Measurements from ENCODE around the gene PSMB10. TPM values are rescaled to one million over a fixed set of nuclear protein-coding genes. Genes with fewer than 3 reads are reported as not detected.

PSMB10 gene
- total RNA-seq (10 to 100 TPM; 42.0 to 71.9 (median 61.0) TPM), polyA plus RNA-seq (100 to 1,000 TPM in 2 of 3 donors, 10 to 100 TPM in 1; 12.6 to 315 (median 305) TPM)
- long read RNA-seq, donor 1, transcript PSMB10-201 (8 exons, 1,218 nt) = minor isoform, 5 of 33 reads
- long read RNA-seq, donor 1, transcript PSMB10-203 (4 exons, 591 nt) = major isoform, 16 of 33 reads
- long read RNA-seq, donor 1, partial matches to known transcripts = 12 of 33 reads
- long read RNA-seq, donor 1, other reads (novel, unspliced or antisense) = 0 of 33 reads
- long read RNA-seq, donor 2, transcript PSMB10-203 (4 exons, 591 nt) = major isoform, 12 of 24 reads
- long read RNA-seq, donor 2, transcript PSMB10-201 (8 exons, 1,218 nt) = minor isoform, 6 of 24 reads
- long read RNA-seq, donor 2, partial matches to known transcripts = 6 of 24 reads
- long read RNA-seq, donor 2, other reads (novel, unspliced or antisense) = 0 of 24 reads
- long read RNA-seq, donor 3, transcript PSMB10-203 (4 exons, 591 nt) = major isoform, 17 of 28 reads
- long read RNA-seq, donor 3, partial matches to known transcripts = 9 of 28 reads
- long read RNA-seq, donor 3, other reads (novel, unspliced or antisense) = 0 of 28 reads
- long read RNA-seq, donor 4, transcript PSMB10-201 (8 exons, 1,218 nt) = major isoform, 21 of 31 reads
- long read RNA-seq, donor 4, transcript PSMB10-203 (4 exons, 591 nt) = minor isoform, 7 of 31 reads
- long read RNA-seq, donor 4, partial matches to known transcripts = 2 of 31 reads
- long read RNA-seq, donor 4, other reads (novel, unspliced or antisense) = 1 of 31 reads
- long read RNA-seq, donor 5, transcript PSMB10-203 (4 exons, 591 nt) = minor isoform, 9 of 64 reads
- long read RNA-seq, donor 5, transcript PSMB10-201 (8 exons, 1,218 nt) = major isoform, 46 of 64 reads
- long read RNA-seq, donor 5, partial matches to known transcripts = 7 of 64 reads
- long read RNA-seq, donor 5, other reads (novel, unspliced or antisense) = 2 of 64 reads
- long read RNA-seq, donor 6, transcript PSMB10-203 (4 exons, 591 nt) = minor isoform, 14 of 55 reads
- long read RNA-seq, donor 6, transcript PSMB10-201 (8 exons, 1,218 nt) = major isoform, 35 of 55 reads
- long read RNA-seq, donor 6, partial matches to known transcripts = 5 of 55 reads
- long read RNA-seq, donor 6, other reads (novel, unspliced or antisense) = 1 of 55 reads
- long read RNA-seq, donor 7, transcript PSMB10-203 (4 exons, 591 nt) = major isoform, 9 of 11 reads
- long read RNA-seq, donor 7, partial matches to known transcripts = 0 of 11 reads
- long read RNA-seq, donor 7, other reads (novel, unspliced or antisense) = 0 of 11 reads
- long read RNA-seq, donor 8, transcript PSMB10-201 (8 exons, 1,218 nt) = major isoform, 12 of 23 reads
- long read RNA-seq, donor 8, transcript PSMB10-203 (4 exons, 591 nt) = minor isoform, 11 of 23 reads
- long read RNA-seq, donor 8, partial matches to known transcripts = 0 of 23 reads
- long read RNA-seq, donor 8, other reads (novel, unspliced or antisense) = 0 of 23 reads
- long read RNA-seq, donor 9, transcript PSMB10-203 (4 exons, 591 nt) = major isoform, 9 of 25 reads
- long read RNA-seq, donor 9, transcript PSMB10-201 (8 exons, 1,218 nt) = major isoform, 9 of 25 reads
- long read RNA-seq, donor 9, partial matches to known transcripts = 7 of 25 reads
- long read RNA-seq, donor 9, other reads (novel, unspliced or antisense) = 0 of 25 reads
- long read RNA-seq, donor 10, transcript PSMB10-201 (8 exons, 1,218 nt) = major isoform, 5 of 6 reads
- long read RNA-seq, donor 10, partial matches to known transcripts = 0 of 6 reads
- long read RNA-seq, donor 10, other reads (novel, unspliced or antisense) = 0 of 6 reads

GRCh38 chr16:67936124-67936879, at the start of gene PSMB10:
Gene PSMB10, minus strand, starts transcription at chr16:67936850. Its CDS starts 101 bp downstream, at chr16:67936749.
- H3K36me3 ChIP-seq (replicated peaks in 1 of 2) = peaks cover 0 to 18% of the 10 kb centered on the region in 2 donors
- intact Hi-C loops (cut with DNase I) = no loop called here
- no peaks in the 10 kb centered on the region for H3K27me3 ChIP-seq
- peak within 1 kb of the TSS; percentile 82 to 98 (median 90) for H3K27ac ChIP-seq
- TF ChIP-seq POLR2A (IDR thresholded peaks at IDR 0.05) = peak in 1 of 2 donors; percentile 63
- TF ChIP-seq, protein P1, sequence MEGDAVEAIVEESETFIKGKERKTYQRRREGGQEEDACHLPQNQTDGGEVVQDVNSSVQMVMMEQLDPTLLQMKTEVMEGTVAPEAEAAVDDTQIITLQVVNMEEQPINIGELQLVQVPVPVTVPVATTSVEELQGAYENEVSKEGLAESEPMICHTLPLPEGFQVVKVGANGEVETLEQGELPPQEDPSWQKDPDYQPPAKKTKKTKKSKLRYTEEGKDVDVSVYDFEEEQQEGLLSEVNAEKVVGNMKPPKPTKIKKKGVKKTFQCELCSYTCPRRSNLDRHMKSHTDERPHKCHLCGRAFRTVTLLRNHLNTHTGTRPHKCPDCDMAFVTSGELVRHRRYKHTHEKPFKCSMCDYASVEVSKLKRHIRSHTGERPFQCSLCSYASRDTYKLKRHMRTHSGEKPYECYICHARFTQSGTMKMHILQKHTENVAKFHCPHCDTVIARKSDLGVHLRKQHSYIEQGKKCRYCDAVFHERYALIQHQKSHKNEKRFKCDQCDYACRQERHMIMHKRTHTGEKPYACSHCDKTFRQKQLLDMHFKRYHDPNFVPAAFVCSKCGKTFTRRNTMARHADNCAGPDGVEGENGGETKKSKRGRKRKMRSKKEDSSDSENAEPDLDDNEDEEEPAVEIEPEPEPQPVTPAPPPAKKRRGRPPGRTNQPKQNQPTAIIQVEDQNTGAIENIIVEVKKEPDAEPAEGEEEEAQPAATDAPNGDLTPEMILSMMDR (IDR thresholded peaks at IDR 0.05) = no peak
- DNase-seq = peak; percentile 58 to 79 (median 64)
- peaks cover 8 to 19% of the 10 kb centered on the region in 2 donors for H3K4me1 ChIP-seq (replicated peaks in 1 of 2)
- WGBS, 4 donors = 0 to 1% (median 0%) methylated on average over 23 to 54 of the region's 54 CpGs
- no peaks in the 10 kb centered on the region for H3K9me3 ChIP-seq (replicated peaks in 1 of 3)
- H3K4me3 ChIP-seq = peak within 1 kb of the TSS; percentile 78 to 99 (median 92)

GRCh38 chr16:67982011-67982696, 45.5 kb upstream of the PSMB10 start:
- 95 to 97% (median 95%) methylated on average over 21 to 49 of the region's 49 CpGs for WGBS, 4 donors
- TF ChIP-seq, protein P1 (IDR thresholded peaks at IDR 0.05) = no peak
- TF ChIP-seq POLR2A (IDR thresholded peaks at IDR 0.05) = no peak

More at GRCh38 chr16:67982011-67982696, 45.5 kb upstream of the PSMB10 start:
- intact Hi-C loops (cut with DNase I) = loop anchor here (5.0 to 10.0 kb wide), 2 partner anchors 243 to 485 kb away; no protein-coding TSS in a partner anchor
- no peaks in the 10 kb centered on the region for H3K9me3 ChIP-seq (replicated peaks in 1 of 3)
- DNase-seq = no peak
- peaks cover 0 to 19% of the 10 kb centered on the region in 2 donors for H3K4me1 ChIP-seq (replicated peaks in 1 of 2)
- H3K4me3 ChIP-seq = no peak overlapping the region
- H3K36me3 ChIP-seq (replicated peaks in 1 of 2) = no peaks in the 10 kb centered on the region
- no peaks in the 10 kb centered on the region for H3K27me3 ChIP-seq
- no peak overlapping the region for H3K27ac ChIP-seq
